Activated gamma-delta T cell treated with anti-CD3 and anti-CD28 coated beads, Interleukin-2, amount 50 U/mL, for 16 hours (primary cell): Measurements from ENCODE around the gene SCN7A.
"Not testable (repeated sequence)": the region's sequence is repeated elsewhere in the genome, so short reads cannot be mapped to it uniquely, and the experiment has no call there.

Experiments
- DNase-seq: peaks from one replicate; pipeline ENCODE4 v3.0.0-alpha.2; 2020; ENCODE audit warnings: low read depth

The SCN7A gene

GRCh38 chr2:166494140-166494624 is at the start of gene SCN7A:
TSS of gene SCN7A (minus strand) at chr2:166494249. CDS start at chr2:166477696, 16,553 bp downstream.
- no peak for DNase-seq

- no peak for DNase-seq
These were observed 45.5 kb upstream of the SCN7A start for GRCh38 chr2:166539340-166540162.

- no peak for DNase-seq
These were observed 42.1 kb upstream of the SCN7A start for GRCh38 chr2:166536111-166536510.

GRCh38 chr2:166521155-166521554 is 27.1 kb upstream of the SCN7A start:
- no peak for DNase-seq

- no peak for DNase-seq
These were observed 26.6 kb upstream of the SCN7A start for GRCh38 chr2:166520604-166521003.

- DNase-seq: no peak
These were observed 25.4 kb upstream of the SCN7A start for GRCh38 chr2:166519391-166519962.

GRCh38 chr2:166518634-166519390 is 24.8 kb upstream of the SCN7A start:
- DNase-seq: no peak

- DNase-seq: no peak
These were observed 23.5 kb upstream of the SCN7A start for GRCh38 chr2:166517533-166518061.

GRCh38 chr2:166516712-166517303 is 22.8 kb upstream of the SCN7A start:
- no peak for DNase-seq

- DNase-seq: no peak
These were observed 19.9 kb upstream of the SCN7A start for GRCh38 chr2:166513952-166514351.

GRCh38 chr2:166499281-166499680 is 5.2 kb upstream of the SCN7A start:
- DNase-seq: no peak

GRCh38 chr2:166491461-166491860 is 2.6 kb downstream of the SCN7A start:
- DNase-seq: no peak

- no peak for DNase-seq
These were observed 6.9 kb downstream of the SCN7A start for GRCh38 chr2:166487171-166487570.

GRCh38 chr2:166485558-166486178 is 8.4 kb downstream of the SCN7A start:
- no peak for DNase-seq

GRCh38 chr2:166472332-166472731 is 21.7 kb downstream of the SCN7A start:
- no peak for DNase-seq

GRCh38 chr2:166468124-166469024 is 25.7 kb downstream of the SCN7A start:
- DNase-seq: no peak

GRCh38 chr2:166464187-166464586 is 29.9 kb downstream of the SCN7A start:
- DNase-seq: no peak

- DNase-seq: no peak
These were observed 30.4 kb downstream of the SCN7A start for GRCh38 chr2:166463640-166464039.

GRCh38 chr2:166458674-166459073 is 35.4 kb downstream of the SCN7A start:
- DNase-seq: no peak

- not testable (repeated sequence) for DNase-seq
These were observed 38.2 kb downstream of the SCN7A start for GRCh38 chr2:166455823-166456222.
